Memory B cell (primary cell): Measurements from ENCODE around the gene AAR2.
A peak's percentile ranks its signal among the peaks of the same experiment; 100 is the strongest.

ENCODE experiments used
- ATAC-seq: fragments of 150-1000 bp; cut with Tn5 transposase; 2 replicates; pipeline ENCODE4 v1.10.0; 2021; ENCODE audit warnings: low read depth, mild to moderate bottlenecking, moderate library complexity
- DNase-seq, 2 donors: peaks; one replicate each; pipeline ENCODE4 v3.0.0; 2022; ENCODE audit warnings: low spot score in 2 of 2
- H3K27ac Mint-ChIP-seq: one replicate; pipeline ENCODE4 v1.8.0; 2022; ENCODE audit warnings: mild to moderate bottlenecking, moderate library complexity, mixed read lengths
- H3K27me3 Mint-ChIP-seq: one replicate; pipeline ENCODE4 v1.8.0; 2022; ENCODE audit warnings: mixed read lengths
- H3K36me3 Mint-ChIP-seq: one replicate; pipeline ENCODE4 v1.8.0; 2022; ENCODE audit warnings: mild to moderate bottlenecking, mixed read lengths
- H3K4me1 Mint-ChIP-seq: one replicate; pipeline ENCODE4 v1.8.0; 2022; ENCODE audit warnings: mixed read lengths
- H3K4me3 Mint-ChIP-seq: one replicate; pipeline ENCODE4 v1.8.0; 2022; ENCODE audit warnings: mild to moderate bottlenecking, moderate library complexity, mixed read lengths
- H3K9me3 Mint-ChIP-seq: one replicate; pipeline ENCODE4 v1.8.0; 2022; ENCODE audit warnings: mixed read lengths

The AAR2 gene

GRCh38 chr20:36236786-36237121 is 476 bp downstream of the AAR2 start:
- no peak for DNase-seq
- H3K27ac Mint-ChIP-seq, result peak overlapping the region; percentile 92
- peak overlapping the region; percentile 92 for H3K4me3 Mint-ChIP-seq
- peaks cover 15% of the 10 kb centered on the region for H3K4me1 Mint-ChIP-seq
- H3K36me3 Mint-ChIP-seq, result peaks cover 2% of the 10 kb centered on the region
- peak; percentile 17 for ATAC-seq
- H3K9me3 Mint-ChIP-seq, result no peaks in the 10 kb centered on the region
- H3K27me3 Mint-ChIP-seq, result peaks cover 8% of the 10 kb centered on the region

- no peaks in the 10 kb centered on the region for H3K9me3 Mint-ChIP-seq
Measured at GRCh38 chr20:36237477-36237876, 1.2 kb downstream of the AAR2 start.

DNA sequence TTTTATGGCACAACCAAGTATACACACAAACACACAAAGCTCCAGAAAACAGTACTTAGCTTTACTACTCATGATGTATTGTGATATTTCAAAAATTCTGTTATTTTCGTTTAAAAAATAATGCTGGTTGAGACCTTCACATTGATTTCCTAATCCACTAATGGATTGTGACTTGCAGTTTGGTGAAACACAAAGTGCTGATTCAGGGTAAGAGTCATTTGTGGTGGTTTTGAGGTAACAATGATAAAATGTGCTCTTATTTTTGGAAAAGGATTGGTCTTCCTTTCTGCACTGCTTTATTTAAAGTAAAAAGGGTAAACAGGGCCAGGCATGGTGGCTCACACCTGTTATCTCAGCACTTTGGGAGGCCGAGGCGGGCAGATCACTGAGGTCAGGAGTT is 1.9 kb downstream of the AAR2 start:
- Mint-ChIP-seq H3K4me3 (peak overlapping the region; percentile 17), H3K36me3 (peaks cover 2% of the 10 kb centered on the region), H3K27ac (no peak overlapping the region), H3K4me1 (peaks cover 15% of the 10 kb centered on the region), H3K27me3 (no peaks in the 10 kb centered on the region), H3K9me3 (no peaks in the 10 kb centered on the region)
- no peak for DNase-seq
- no peak for ATAC-seq

More at GRCh38 chr20:36237477-36237876, 1.2 kb downstream of the AAR2 start:
- H3K4me1 Mint-ChIP-seq, result peaks cover 15% of the 10 kb centered on the region
- DNase-seq, result no peak
- ATAC-seq, result no peak
- peaks cover 2% of the 10 kb centered on the region for H3K36me3 Mint-ChIP-seq
- peak overlapping the region; percentile 92 for H3K4me3 Mint-ChIP-seq
- peak overlapping the region; percentile 92 for H3K27ac Mint-ChIP-seq
- H3K27me3 Mint-ChIP-seq, result peaks cover 6% of the 10 kb centered on the region

- DNase-seq (no peak), ATAC-seq (no peak)
- H3K9me3 Mint-ChIP-seq, result no peaks in the 10 kb centered on the region
- H3K27ac Mint-ChIP-seq, result peak overlapping the region; percentile 55
- H3K4me3 Mint-ChIP-seq, result no peak overlapping the region
- peaks cover 15% of the 10 kb centered on the region for H3K4me1 Mint-ChIP-seq
- H3K36me3 Mint-ChIP-seq, result peaks cover 5% of the 10 kb centered on the region
- no peaks in the 10 kb centered on the region for H3K27me3 Mint-ChIP-seq
Measured at GRCh38 chr20:36238760-36239159, 2.5 kb downstream of the AAR2 start.

DNA sequence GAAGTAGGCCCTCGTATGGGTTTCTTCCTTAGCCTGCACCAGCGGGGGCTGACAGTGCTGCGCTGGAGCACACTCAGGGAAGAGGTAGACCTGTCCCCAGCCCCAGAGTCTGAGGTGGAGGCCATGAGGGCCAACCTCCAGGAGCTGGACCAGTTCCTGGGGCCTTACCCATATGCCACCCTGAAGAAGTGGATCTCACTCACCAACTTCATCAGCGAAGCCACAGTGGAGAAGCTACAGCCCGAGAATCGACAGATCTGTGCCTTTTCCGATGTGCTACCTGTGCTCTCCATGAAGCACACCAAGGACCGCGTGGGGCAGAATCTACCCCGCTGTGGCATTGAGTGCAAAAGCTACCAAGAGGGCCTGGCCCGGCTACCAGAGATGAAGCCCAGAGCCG is 3.8 kb downstream of the AAR2 start:
- no peaks in the 10 kb centered on the region for H3K9me3 Mint-ChIP-seq
- H3K27me3 Mint-ChIP-seq, result no peaks in the 10 kb centered on the region
- no peak overlapping the region for H3K27ac Mint-ChIP-seq
- no peak for ATAC-seq
- H3K4me3 Mint-ChIP-seq, result no peak overlapping the region
- peaks cover 8% of the 10 kb centered on the region for H3K36me3 Mint-ChIP-seq
- no peak for DNase-seq
- H3K4me1 Mint-ChIP-seq, result peaks cover 15% of the 10 kb centered on the region

DNA sequence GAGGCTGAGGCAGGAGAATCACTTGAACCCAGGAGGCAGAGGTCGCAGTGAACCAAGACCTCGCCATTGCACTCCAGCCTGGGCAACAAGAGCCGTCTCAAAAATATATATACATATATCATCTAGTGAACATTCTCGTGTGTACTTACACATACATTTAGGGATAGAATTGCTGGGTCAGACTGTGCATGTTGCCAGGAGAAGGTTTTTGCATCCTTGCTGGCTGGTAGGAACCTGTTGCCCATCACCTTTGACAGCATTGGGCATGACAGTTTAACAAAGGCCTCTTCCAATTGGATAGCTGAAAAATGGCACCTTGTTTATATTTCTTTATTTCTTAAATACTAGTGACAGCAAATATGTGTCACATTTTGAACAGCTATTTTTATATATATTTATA is 5.4 kb downstream of the AAR2 start:
- no peak overlapping the region for H3K27ac Mint-ChIP-seq
- H3K27me3 Mint-ChIP-seq, result no peaks in the 10 kb centered on the region
- peaks cover 14% of the 10 kb centered on the region for H3K36me3 Mint-ChIP-seq
- H3K4me3 Mint-ChIP-seq, result no peak overlapping the region
- H3K4me1 Mint-ChIP-seq, result peaks cover 15% of the 10 kb centered on the region
- no peaks in the 10 kb centered on the region for H3K9me3 Mint-ChIP-seq
- no peak for DNase-seq
- no peak for ATAC-seq

DNA sequence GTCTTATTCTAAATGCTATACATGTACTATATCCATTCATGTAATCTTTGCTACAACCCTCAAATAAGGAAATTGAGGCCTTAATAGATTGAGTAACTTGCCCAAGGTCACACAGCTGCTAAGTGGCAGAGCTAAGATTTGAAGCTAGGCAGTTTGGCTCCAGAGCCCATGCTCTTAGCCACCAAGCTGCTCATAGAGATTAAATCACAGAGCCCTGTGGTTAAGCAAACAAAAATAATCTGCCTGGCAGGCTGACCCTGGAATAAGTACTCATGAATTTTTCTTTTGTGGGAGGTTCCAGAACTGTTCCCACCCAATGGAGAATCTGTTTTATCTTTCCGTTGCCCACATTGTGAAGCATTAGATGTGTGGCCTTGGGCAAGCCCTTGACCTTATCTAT is 7.4 kb downstream of the AAR2 start:
- H3K9me3 Mint-ChIP-seq, result no peaks in the 10 kb centered on the region
- peaks cover 8% of the 10 kb centered on the region for H3K4me1 Mint-ChIP-seq
- no peak overlapping the region for H3K27ac Mint-ChIP-seq
- no peak for DNase-seq
- ATAC-seq, result no peak
- H3K4me3 Mint-ChIP-seq, result no peak overlapping the region
- H3K36me3 Mint-ChIP-seq, result peaks cover 24% of the 10 kb centered on the region
- H3K27me3 Mint-ChIP-seq, result no peaks in the 10 kb centered on the region

DNA sequence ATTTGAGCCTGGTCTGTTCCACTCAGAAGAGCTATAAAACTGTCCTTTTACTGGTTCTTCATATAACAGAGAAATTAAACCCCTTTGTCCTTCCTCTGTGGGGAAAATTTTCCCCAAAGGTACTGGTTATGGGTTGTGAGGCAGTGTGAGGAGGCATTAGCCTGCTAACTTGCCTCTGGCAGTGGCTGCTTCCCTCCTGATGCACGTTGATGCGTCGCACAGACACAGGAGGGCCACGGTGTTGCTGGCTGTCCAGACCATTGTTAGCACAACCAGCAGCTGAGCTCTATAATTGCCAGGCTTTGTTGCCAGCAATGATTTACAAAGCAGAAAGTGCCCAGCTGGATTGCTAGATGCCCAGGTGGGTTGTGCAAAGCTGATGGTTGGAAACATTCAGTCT is 10.1 kb downstream of the AAR2 start:
- Mint-ChIP-seq H3K27me3 (no peaks in the 10 kb centered on the region), H3K36me3 (peaks cover 28% of the 10 kb centered on the region), H3K9me3 (no peaks in the 10 kb centered on the region), H3K27ac (no peak overlapping the region), H3K4me1 (peaks cover 6% of the 10 kb centered on the region), H3K4me3 (no peak overlapping the region)
- no peak for DNase-seq
- no peak for ATAC-seq

GRCh38 chr20:36248836-36249235 is 12.6 kb downstream of the AAR2 start:
- DNase-seq (no peak), ATAC-seq (no peak)
- H3K4me3 Mint-ChIP-seq, result no peak overlapping the region
- H3K4me1 Mint-ChIP-seq, result peaks cover 9% of the 10 kb centered on the region
- no peak overlapping the region for H3K27ac Mint-ChIP-seq
- H3K9me3 Mint-ChIP-seq, result no peaks in the 10 kb centered on the region
- no peaks in the 10 kb centered on the region for H3K27me3 Mint-ChIP-seq
- H3K36me3 Mint-ChIP-seq, result peaks cover 33% of the 10 kb centered on the region

DNA sequence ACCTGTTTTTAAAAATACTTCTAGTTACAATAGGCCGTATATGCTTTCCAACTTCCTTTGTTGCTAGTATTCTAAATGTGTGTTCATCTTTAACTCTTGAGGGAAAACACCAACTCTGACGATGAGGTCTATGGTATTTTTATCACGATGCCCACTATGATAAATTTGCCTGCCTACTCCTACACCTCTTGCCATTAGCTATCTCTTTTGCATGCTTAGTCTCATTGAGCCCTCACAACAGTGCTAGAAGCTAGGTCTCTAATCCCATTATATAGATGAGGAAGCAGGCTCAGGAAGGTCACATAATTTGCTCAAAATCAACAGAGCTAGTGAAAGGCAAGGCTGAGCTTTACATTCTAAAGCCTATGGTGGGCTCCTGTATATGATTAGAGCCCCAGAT is 13.2 kb downstream of the AAR2 start:
- Mint-ChIP-seq H3K36me3 (peaks cover 33% of the 10 kb centered on the region), H3K4me3 (no peak overlapping the region)

DNA sequence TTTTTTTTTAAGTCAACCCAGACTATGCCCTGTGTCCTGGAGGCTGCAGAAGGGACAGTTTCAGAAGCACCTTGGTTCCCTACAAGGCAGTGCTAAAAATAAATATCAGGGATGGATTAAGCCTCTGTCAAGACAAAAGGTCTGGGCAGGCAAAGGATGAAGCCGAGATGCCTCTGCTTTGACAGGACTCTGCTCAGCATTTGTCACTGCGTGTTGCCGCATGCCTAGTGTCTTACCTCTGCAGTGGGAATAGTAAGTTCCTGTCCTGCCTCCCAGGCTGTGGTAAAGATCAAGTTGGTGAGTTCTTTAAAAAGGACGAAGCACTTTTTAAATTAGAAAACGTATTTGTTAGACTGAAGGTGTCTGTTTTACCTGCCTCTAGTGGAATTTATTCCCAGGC is 15.1 kb downstream of the AAR2 start:
- Mint-ChIP-seq H3K9me3 (no peaks in the 10 kb centered on the region), H3K36me3 (peaks cover 36% of the 10 kb centered on the region), H3K27me3 (no peaks in the 10 kb centered on the region), H3K4me3 (no peak overlapping the region), H3K27ac (no peak overlapping the region), H3K4me1 (peaks cover 9% of the 10 kb centered on the region)
- ATAC-seq (no peak), DNase-seq (no peak)

More for the DNA sequence above, 13.2 kb downstream of the AAR2 start:
- no peaks in the 10 kb centered on the region for H3K27me3 Mint-ChIP-seq
- no peaks in the 10 kb centered on the region for H3K9me3 Mint-ChIP-seq
- no peak overlapping the region for H3K27ac Mint-ChIP-seq
- peaks cover 9% of the 10 kb centered on the region for H3K4me1 Mint-ChIP-seq
- no peak for ATAC-seq
- no peak for DNase-seq

DNA sequence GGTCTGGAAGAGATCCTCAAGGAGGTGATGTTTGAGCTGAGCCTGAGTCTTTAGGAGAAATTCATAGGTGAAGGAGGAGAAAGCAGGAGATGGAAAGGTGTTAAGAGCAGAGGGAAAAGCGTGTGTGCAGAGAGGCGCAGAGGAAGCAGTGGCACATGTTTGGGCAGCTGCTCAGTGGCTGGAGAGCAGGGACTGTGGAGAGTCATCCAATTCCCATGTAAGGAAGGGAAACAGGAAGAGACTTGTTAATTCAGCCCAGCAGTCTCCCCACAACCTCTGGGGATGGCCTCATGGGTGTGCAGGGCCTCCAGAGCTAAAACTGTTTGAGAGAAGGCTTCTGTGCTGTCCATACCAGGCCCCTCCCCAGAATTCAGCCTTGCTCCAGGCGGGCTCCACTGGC is 16.2 kb downstream of the AAR2 start:
- H3K4me1 Mint-ChIP-seq, result peaks cover 9% of the 10 kb centered on the region
- no peaks in the 10 kb centered on the region for H3K27me3 Mint-ChIP-seq
- H3K9me3 Mint-ChIP-seq, result no peaks in the 10 kb centered on the region
- DNase-seq (no peak), ATAC-seq (no peak)
- no peak overlapping the region for H3K27ac Mint-ChIP-seq
- H3K4me3 Mint-ChIP-seq, result no peak overlapping the region
- peaks cover 39% of the 10 kb centered on the region for H3K36me3 Mint-ChIP-seq

DNA sequence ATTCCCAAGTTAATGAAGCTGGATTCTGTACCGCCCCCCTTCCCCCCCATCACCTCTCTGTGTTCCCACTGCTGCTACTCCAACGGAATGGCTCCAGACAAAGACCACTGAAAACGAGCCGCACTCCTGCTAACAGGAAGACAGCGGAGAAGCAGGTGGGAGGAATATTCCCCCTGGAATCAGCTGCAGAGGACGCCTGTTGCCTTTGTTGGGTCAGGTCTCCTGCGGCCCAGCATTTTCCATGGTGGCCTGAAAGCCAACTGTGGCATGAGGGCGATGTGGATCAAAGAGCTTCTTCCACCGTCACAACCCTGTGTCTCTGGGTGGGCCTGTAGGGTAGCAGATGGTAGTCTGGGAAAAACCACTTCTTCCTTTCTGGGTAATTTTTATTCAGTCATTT is 16.8 kb downstream of the AAR2 start:
- Mint-ChIP-seq H3K4me3 (no peak overlapping the region), H3K27me3 (no peaks in the 10 kb centered on the region), H3K9me3 (no peaks in the 10 kb centered on the region), H3K4me1 (peaks cover 7% of the 10 kb centered on the region), H3K27ac (no peak overlapping the region), H3K36me3 (peaks cover 37% of the 10 kb centered on the region)
- no peak for ATAC-seq
- no peak for DNase-seq

- DNase-seq (no peak), ATAC-seq (no peak)
- Mint-ChIP-seq H3K4me1 (peaks cover 6% of the 10 kb centered on the region), H3K27me3 (no peaks in the 10 kb centered on the region), H3K36me3 (peaks cover 35% of the 10 kb centered on the region), H3K4me3 (no peak overlapping the region), H3K27ac (no peak overlapping the region), H3K9me3 (no peaks in the 10 kb centered on the region)
Measured at GRCh38 chr20:36254076-36254475, 17.8 kb downstream of the AAR2 start.

DNA sequence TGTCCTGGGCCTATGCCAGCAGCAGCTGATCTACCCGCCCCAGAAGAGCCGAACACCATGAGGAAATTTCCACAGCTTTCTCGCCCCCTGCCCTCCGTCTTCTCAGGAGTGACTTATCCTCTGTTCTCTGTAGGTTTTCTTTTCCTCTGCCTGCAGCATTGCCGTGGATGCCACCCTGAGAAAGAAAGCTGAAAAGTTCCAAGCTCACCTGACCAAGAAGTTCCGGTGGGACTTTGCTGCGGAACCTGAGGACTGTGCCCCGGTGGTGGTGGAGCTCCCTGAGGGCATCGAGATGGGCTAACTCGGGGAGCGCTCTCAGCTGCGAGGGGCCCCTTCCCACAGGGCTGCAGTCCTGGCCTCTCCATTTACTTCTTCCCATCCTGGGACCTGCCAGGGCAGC is 19.2 kb downstream of the AAR2 start:
- Mint-ChIP-seq H3K4me3 (no peak overlapping the region), H3K9me3 (no peaks in the 10 kb centered on the region), H3K36me3 (peaks cover 33% of the 10 kb centered on the region), H3K27ac (no peak overlapping the region), H3K27me3 (no peaks in the 10 kb centered on the region), H3K4me1 (peaks cover 3% of the 10 kb centered on the region)
- DNase-seq (no peak), ATAC-seq (no peak)
